HG03025 (cell line): ENCODE measurements around the gene SEMA5A.

Experiments used
- ATAC-seq: cut with Tn5 transposase; IDR thresholded peaks from one replicate; pipeline ENCODE4 v1.9.1; 2021; ENCODE audit warnings: mild to moderate bottlenecking, moderate library complexity; ENCODE audit not compliant: unreplicated experiment, low FRiP score

The SEMA5A gene

DNA sequence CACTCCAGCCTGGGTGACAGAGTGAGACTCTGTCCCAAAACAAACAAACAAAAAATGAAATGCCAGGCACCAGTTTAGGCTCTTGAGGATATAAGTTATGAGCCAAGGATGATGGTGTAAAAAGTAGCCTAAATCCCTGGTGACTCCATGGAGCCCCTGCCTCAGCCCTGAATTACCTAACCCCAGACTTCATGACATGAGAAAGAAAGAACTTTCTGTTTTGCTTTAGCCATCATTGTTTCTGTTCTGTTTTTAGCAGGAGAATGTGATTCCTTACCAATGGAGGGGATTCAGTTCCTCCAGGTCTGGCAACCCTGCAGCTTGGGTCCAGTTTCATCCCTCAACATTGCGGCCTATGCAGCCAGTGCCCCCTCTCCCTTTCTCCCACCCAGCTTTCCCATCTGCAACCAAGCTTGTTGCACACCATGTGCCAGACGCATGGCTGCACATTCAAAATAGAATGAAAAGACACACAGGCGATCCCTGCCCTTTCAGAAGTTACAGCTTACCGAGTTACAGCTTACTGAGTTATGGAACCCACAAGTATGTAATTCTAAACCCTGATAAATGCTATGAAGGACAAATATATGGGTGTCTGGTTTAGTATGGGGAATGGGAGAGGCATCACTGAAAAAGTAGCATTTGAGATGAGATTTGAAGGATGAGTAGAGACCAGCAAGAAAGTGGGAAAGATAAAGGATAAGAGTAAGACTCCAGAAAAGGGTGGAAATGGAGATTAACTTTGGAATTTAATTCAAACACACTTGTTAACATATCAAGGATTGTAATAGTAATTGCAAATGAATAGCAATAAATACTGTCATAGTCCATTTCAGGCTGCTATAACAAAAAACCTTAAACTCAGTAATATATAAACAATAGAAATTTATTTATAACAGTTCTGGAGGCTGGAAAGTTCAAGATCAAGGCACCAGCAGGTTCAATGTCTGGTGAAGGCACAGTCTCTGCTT is 6.0 kb upstream of the SEMA5A start:
- ATAC-seq, result no peak

DNA sequence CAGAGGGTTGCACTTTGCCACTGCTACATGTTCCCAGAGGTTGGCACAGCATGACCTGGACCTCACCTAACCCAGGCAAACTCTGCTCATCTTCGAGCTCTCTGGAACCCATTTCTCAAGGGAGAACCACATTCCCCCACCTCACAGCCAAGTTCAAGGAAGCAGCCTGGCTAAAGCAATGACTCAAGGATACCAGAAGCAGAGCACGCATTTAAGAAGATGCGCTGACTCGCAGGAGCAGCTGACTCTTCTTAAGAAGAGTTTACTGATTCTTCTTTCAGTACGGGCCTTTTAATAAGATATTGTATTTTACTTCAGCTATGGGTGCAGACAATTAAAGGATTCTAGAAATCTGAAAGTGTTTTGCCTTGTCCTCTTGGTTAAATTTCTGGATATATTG is 4.1 kb upstream of the SEMA5A start:
- no peak for ATAC-seq

- ATAC-seq, result no peak
Measured at GRCh38 chr5:9547122-9547947, 1.5 kb upstream of the SEMA5A start.

- ATAC-seq, result no peak
Measured at GRCh38 chr5:9545136-9545991, 511 bp downstream of the SEMA5A start.

DNA sequence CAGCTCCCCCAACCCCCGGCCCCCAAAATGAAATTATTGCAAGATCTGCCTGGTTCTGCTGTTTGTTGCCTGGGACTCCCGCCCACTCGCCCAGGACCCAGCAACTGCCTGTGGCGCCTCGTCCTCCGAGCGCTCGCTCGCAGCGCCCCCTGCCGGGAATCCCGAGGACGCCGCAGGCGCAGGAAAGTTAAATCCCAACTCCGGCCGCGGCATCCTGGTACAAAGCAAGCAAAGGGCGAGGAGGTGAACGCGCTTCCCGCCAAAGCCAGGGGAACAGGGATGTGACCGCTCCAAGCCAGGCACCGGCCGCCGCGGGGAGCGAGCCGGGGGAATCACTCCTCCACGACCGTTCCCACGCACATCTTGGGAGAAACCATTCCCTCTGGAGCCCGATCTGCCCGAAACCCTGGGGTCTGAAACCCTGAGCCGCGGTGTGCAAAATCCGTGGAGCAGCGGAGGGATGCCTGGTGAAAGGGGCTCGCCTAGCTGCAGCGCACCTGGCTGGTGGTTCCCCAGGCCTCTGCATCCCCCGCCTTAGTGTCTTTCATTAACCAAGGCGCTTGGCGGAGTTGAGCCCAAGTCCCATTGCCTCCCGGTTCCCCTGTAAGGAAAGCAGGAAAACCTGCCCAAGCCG is 1.3 kb downstream of the SEMA5A start:
- ATAC-seq, result no peak

DNA sequence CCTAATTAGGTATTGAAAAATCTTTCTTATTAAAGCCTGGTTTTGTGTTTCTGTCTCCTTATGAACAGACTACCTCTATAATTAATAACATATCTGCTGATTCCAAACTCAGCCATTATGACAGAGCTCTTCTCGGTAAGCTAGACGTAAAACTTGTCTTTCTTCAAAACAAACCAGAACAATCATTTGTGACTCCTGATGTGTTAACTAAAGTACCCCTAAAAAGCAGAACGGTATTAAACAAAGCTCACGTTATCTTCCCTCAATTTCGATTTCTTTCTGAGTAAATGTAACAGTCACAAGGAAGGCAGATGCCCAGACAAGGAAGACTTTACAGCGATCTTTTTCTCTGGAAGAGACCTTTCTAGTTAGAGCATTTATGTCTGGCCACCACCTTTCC is 1.8 kb downstream of the SEMA5A start:
- ATAC-seq, result no peak

- no peak for ATAC-seq
Measured at GRCh38 chr5:9543311-9543920, 2.5 kb downstream of the SEMA5A start.

GRCh38 chr5:9540791-9541190 is 5.1 kb downstream of the SEMA5A start:
- no peak for ATAC-seq

DNA sequence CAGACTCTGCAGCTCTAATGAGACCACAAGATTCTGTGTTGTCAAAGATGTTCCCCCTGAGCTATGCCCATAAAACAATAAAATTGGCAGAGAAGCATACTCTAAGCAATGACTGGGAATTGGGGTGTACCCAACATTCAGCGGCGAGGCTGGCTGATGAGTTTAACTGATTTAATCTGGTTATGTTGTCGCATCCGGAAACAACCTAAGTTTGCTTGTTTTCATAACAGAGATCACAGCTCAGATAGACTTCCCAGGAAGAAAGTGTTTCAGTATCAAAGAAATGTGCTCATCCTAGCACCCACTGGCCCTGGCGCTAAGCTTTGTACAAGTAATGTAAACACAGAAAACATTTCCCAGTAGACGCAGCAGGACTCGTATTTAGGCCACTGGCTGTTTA is 7.4 kb downstream of the SEMA5A start:
- no peak for ATAC-seq

GRCh38 chr5:9537223-9538141 is 8.4 kb downstream of the SEMA5A start:
- ATAC-seq, result no peak

DNA sequence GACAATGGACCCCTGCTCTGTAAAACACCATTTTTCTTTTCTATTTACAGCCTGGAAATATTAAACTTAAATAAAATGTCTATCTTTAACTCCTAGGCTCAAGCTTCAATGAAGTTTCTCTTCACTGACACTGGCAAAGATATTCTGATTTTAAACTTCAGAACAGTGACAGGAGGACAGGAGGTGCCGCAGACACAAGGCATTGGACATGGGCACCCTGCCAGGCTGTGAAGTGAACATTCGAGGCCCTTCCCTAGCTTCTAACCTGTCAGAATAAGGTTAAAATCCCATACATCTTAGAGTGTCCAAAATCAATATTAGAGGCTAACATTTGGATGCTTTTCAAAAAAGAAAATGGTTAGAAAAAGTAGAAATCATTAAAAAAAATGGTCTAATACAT is 9.2 kb downstream of the SEMA5A start:
- no peak for ATAC-seq

GRCh38 chr5:9534881-9535517 is 10.9 kb downstream of the SEMA5A start:
- no peak for ATAC-seq

DNA sequence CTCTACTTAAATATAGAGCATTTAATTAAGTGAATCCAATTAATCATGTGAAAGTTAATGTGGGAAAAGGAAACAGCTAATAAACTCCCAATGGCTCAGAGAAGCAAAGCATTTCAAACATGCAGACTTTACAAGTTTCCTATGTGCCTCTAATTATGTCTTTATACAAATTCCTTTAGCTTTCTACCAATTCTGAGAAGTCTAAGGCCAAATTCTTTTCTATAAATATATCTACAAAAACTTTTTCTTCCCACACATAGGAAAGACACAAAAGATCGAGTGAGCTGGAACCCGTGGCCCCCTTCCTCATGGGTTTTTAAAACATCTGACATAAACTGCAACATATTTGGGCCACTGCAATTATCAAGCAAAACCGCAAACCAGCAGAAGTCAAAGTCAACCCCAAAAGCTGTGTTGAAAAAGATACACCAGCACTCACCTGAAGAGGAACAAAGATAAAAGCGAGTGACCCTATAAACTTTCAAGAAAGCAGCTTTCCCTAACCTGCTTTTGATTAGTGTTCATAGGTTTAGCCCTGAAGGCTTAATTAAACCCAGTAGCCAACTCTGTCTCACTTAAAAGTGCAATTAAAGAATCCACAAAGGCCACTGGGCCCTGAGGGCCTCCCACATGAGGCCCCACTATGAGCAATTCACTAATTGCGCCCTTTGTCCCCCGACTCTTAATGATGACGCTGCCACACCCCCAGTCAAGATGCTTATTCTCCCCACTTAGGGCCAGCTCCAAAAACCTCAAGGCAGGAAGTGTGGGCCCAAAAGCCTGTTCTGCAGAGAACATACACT is 12.1 kb downstream of the SEMA5A start:
- ATAC-seq, result no peak

DNA sequence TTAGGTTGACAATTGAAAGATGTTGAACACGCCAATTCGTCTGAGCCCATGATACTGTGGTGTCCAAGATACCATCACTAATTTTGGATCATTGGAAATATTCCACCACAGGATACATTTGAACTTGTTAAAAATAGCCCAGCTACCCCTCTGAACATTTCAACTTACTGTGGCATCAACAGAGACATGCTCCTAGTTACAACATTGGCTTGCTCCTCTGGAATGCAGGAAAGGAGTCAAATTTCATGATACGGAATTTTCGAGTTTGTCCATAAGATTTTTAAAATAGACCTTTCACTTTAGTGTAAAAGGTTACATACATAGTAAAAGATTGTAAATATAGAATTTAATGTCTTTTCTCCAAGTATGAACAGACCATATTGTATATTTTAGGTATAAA is 12.8 kb downstream of the SEMA5A start:
- no peak for ATAC-seq

DNA sequence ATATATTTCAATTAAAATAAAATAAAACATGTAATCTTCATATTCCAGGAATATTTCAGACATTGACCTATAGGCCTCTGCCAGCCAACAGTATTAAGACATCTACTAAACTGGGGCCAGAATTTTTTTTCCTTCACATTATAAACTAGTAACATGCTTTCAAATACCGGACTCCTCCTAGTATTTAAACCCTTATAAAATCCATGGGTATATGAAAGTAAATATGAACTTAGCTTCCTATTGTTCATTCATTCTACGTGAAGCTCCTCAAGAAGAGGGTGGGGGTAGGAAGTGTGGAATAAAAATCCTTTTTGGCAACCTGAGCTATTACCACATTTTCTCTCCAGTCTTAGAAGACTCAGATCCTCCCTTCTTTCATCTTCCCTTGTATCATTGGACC is 16.4 kb downstream of the SEMA5A start:
- ATAC-seq, result no peak

- no peak for ATAC-seq
Measured at GRCh38 chr5:9529041-9529480, 16.8 kb downstream of the SEMA5A start.

GRCh38 chr5:9524941-9525340 is 20.9 kb downstream of the SEMA5A start:
- no peak for ATAC-seq
